ENCODE measurements around the gene NKAIN2.

Gene NKAIN2

DNA sequence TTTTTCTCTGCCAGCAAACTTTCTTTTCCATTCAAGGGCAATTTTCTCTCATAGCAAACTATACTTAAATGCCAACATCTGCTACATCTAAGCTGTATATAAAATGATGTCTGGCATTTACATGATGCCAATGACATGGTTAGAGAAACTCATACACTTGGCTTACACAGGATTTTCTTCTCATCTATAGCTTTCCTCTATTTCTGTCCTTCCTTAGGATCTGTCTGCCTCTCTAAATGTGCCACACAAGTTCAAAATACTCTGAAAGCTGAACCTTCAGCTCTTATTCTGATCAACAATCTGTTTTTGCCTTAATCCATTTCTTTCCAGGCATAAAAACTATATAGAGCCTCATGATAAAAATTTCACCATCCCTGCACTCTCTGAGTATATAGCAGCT lies 867.7 kb downstream of the NKAIN2 start:
- no peak overlapping the region for H3K23ac ChIP-seq (ENCODE audit: low read depth, low read length, poor library complexity)
- H3K4me2 ChIP-seq (ENCODE audit: insufficient read depth, low read length, poor library complexity, severe bottlenecking) = no peak overlapping the region
- no peaks in the 10 kb centered on the region for H3K4me1 ChIP-seq (ENCODE audit: control insufficient read depth in 2 of 2, insufficient read depth in 1 of 2, low read depth in 1 of 2, low read length in 2 of 2)
- no peak overlapping the region for H3K14ac ChIP-seq (ENCODE audit: low read length)
- no peak overlapping the region for H2AFZ ChIP-seq (ENCODE audit: low read length)
- no peaks in the 10 kb centered on the region for H3K27me3 ChIP-seq (ENCODE audit: control insufficient read depth in 3 of 3, insufficient read depth in 3 of 3, low read depth in 1 of 3, low read length in 3 of 3)
- no peak for DNase-seq (ENCODE audit: low spot score)
- peaks cover 0 to 7% of the 10 kb centered on the region in 2 donors for H3K9me3 ChIP-seq (replicated peaks in 1 of 2; ENCODE audit: control insufficient read depth in 2 of 2, insufficient read depth in 1 of 2, low read depth in 1 of 2, low read length in 2 of 2)
- H3K18ac ChIP-seq (ENCODE audit: low read length) = no peak overlapping the region
- H3K4ac ChIP-seq (ENCODE audit: low read length) = no peak overlapping the region
- H2BK5ac ChIP-seq (ENCODE audit: low read length) = no peak overlapping the region
- H4K91ac ChIP-seq (ENCODE audit: low read depth, low read length, poor library complexity) = no peak overlapping the region
- no peak overlapping the region for H3K4me3 ChIP-seq (ENCODE audit: low read length in 2 of 2)
- no peak overlapping the region for H3K9ac ChIP-seq (ENCODE audit: low read depth, low read length, poor library complexity)
- no peak overlapping the region for H2BK15ac ChIP-seq (ENCODE audit: low read length)
- H3K36me3 ChIP-seq (replicated peaks in 1 of 2; ENCODE audit: control insufficient read depth in 2 of 2, insufficient read depth in 2 of 2, low read length in 2 of 2) = no peaks in the 10 kb centered on the region
- no peak overlapping the region for H2BK120ac ChIP-seq (ENCODE audit: low read depth, low read length)
- H3K79me1 ChIP-seq (ENCODE audit: low read depth, low read length) = no peaks in the 10 kb centered on the region
- H2BK12ac ChIP-seq (ENCODE audit: low read length) = no peak overlapping the region
- H3K27ac ChIP-seq (replicated peaks; ENCODE audit: low read length) = no peak overlapping the region
- no peak overlapping the region for H2AK5ac ChIP-seq (ENCODE audit: low read depth, low read length)
- no peak overlapping the region for H4K8ac ChIP-seq (ENCODE audit: low read depth, low read length)

DNA sequence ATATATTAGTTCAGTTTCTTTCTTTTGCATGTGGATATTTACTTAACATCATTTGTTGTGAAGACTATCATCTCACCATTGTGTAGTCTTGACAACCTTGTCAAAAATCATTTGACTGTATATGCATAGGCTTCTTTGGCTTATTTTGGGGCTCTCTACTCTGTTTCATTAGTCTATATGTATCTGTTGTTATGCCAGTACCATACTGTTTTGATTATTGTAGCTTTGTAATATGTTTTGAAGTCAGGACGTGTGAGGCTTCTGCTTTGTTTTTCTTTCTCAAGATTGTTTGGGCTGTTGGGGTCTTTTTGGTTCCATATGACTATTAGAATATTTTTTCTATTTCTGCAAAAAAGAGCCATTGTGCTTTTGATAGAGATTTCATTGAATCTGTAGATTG lies 870.4 kb downstream of the NKAIN2 start:
- Histone ChIP-seq H3K14ac (ENCODE audit: low read length) (no peak overlapping the region), H3K79me1 (ENCODE audit: low read depth, low read length) (no peaks in the 10 kb centered on the region), H3K4me1 (ENCODE audit: control insufficient read depth in 2 of 2, insufficient read depth in 1 of 2, low read depth in 1 of 2, low read length in 2 of 2) (no peaks in the 10 kb centered on the region), H2BK120ac (ENCODE audit: low read depth, low read length) (no peak overlapping the region), H3K27me3 (ENCODE audit: control insufficient read depth in 3 of 3, insufficient read depth in 3 of 3, low read depth in 1 of 3, low read length in 3 of 3) (peaks cover 0 to 1% (median 0%) of the 10 kb centered on the region in 3 experiments), H4K91ac (ENCODE audit: low read depth, low read length, poor library complexity) (no peak overlapping the region), H2BK15ac (ENCODE audit: low read length) (no peak overlapping the region), H3K9ac (ENCODE audit: low read depth, low read length, poor library complexity) (no peak overlapping the region), H4K8ac (ENCODE audit: low read depth, low read length) (no peak overlapping the region), H2BK12ac (ENCODE audit: low read length) (no peak overlapping the region), H2BK5ac (ENCODE audit: low read length) (no peak overlapping the region), H3K36me3 (replicated peaks in 1 of 2; ENCODE audit: control insufficient read depth in 2 of 2, insufficient read depth in 2 of 2, low read length in 2 of 2) (no peaks in the 10 kb centered on the region), H3K23ac (ENCODE audit: low read depth, low read length, poor library complexity) (no peak overlapping the region), H2AFZ (ENCODE audit: low read length) (no peak overlapping the region), H2AK5ac (ENCODE audit: low read depth, low read length) (no peak overlapping the region), H3K18ac (ENCODE audit: low read length) (no peak overlapping the region), H3K9me3 (replicated peaks in 1 of 2; ENCODE audit: control insufficient read depth in 2 of 2, insufficient read depth in 1 of 2, low read depth in 1 of 2, low read length in 2 of 2) (peaks cover 2 to 26% of the 10 kb centered on the region in 2 donors), H3K4ac (ENCODE audit: low read length) (no peak overlapping the region), H3K4me3 (ENCODE audit: low read length in 2 of 2) (no peak overlapping the region), H3K27ac (replicated peaks; ENCODE audit: low read length) (no peak overlapping the region), H3K4me2 (ENCODE audit: insufficient read depth, low read length, poor library complexity, severe bottlenecking) (no peak overlapping the region)
- no CpG with 5 or more reads among the region's 1 CpG for WGBS, 2 donors (ENCODE audit: extremely low coverage in 2 of 2, insufficient read length in 2 of 2, insufficient replicate concordance in 1 of 2)
- no peak for DNase-seq (ENCODE audit: low spot score)

DNA sequence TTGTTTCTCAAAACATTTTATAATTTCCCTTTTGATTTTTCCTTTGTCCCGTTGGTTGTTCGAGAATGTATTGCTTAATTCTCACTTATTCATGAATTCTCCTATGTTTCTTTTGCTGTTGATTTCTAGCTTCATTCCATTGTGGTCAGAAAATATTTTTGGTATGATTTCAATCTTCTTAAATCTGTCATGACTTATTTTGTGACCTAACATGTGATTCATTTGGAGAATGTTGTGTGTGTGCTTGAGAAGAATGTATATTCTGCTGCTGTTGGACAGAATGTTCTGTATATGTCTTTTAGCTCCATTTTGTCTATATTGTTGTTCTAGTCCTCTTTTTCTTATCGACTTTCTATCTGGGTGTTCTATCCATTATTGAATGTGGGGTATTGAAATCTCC lies 872.4 kb downstream of the NKAIN2 start:
- no peaks in the 10 kb centered on the region for H3K79me1 ChIP-seq (ENCODE audit: low read depth, low read length)
- H2BK15ac ChIP-seq (ENCODE audit: low read length) = no peak overlapping the region
- no CpG with 5 or more reads among the region's 3 CpGs for WGBS, 2 donors (ENCODE audit: extremely low coverage in 2 of 2, insufficient read length in 2 of 2, insufficient replicate concordance in 1 of 2)
- no peak overlapping the region for H3K23ac ChIP-seq (ENCODE audit: low read depth, low read length, poor library complexity)
- H3K4me3 ChIP-seq (ENCODE audit: low read length in 2 of 2) = no peak overlapping the region
- no peak overlapping the region for H2BK12ac ChIP-seq (ENCODE audit: low read length)
- no peaks in the 10 kb centered on the region for H3K4me1 ChIP-seq (ENCODE audit: control insufficient read depth in 2 of 2, insufficient read depth in 1 of 2, low read depth in 1 of 2, low read length in 2 of 2)
- H3K27ac ChIP-seq (replicated peaks; ENCODE audit: low read length) = no peak overlapping the region
- H3K9ac ChIP-seq (ENCODE audit: low read depth, low read length, poor library complexity) = no peak overlapping the region
- no peak for DNase-seq (ENCODE audit: low spot score)
- no peak overlapping the region for H4K8ac ChIP-seq (ENCODE audit: low read depth, low read length)
- no peaks in the 10 kb centered on the region for H3K36me3 ChIP-seq (replicated peaks in 1 of 2; ENCODE audit: control insufficient read depth in 2 of 2, insufficient read depth in 2 of 2, low read length in 2 of 2)
- no peak overlapping the region for H3K4ac ChIP-seq (ENCODE audit: low read length)
- H3K14ac ChIP-seq (ENCODE audit: low read length) = no peak overlapping the region
- no peak overlapping the region for H2AFZ ChIP-seq (ENCODE audit: low read length)
- peaks cover 0 to 2% (median 0%) of the 10 kb centered on the region in 3 experiments for H3K27me3 ChIP-seq (ENCODE audit: control insufficient read depth in 3 of 3, insufficient read depth in 3 of 3, low read depth in 1 of 3, low read length in 3 of 3)
- no peak overlapping the region for H3K18ac ChIP-seq (ENCODE audit: low read length)
- H3K4me2 ChIP-seq (ENCODE audit: insufficient read depth, low read length, poor library complexity, severe bottlenecking) = no peak overlapping the region
- no peak overlapping the region for H4K91ac ChIP-seq (ENCODE audit: low read depth, low read length, poor library complexity)
- no peak overlapping the region for H2BK120ac ChIP-seq (ENCODE audit: low read depth, low read length)
- peaks cover 3 to 27% of the 10 kb centered on the region in 2 donors for H3K9me3 ChIP-seq (replicated peaks in 1 of 2; ENCODE audit: control insufficient read depth in 2 of 2, insufficient read depth in 1 of 2, low read depth in 1 of 2, low read length in 2 of 2)
- H2AK5ac ChIP-seq (ENCODE audit: low read depth, low read length) = no peak overlapping the region
- no peak overlapping the region for H2BK5ac ChIP-seq (ENCODE audit: low read length)

DNA sequence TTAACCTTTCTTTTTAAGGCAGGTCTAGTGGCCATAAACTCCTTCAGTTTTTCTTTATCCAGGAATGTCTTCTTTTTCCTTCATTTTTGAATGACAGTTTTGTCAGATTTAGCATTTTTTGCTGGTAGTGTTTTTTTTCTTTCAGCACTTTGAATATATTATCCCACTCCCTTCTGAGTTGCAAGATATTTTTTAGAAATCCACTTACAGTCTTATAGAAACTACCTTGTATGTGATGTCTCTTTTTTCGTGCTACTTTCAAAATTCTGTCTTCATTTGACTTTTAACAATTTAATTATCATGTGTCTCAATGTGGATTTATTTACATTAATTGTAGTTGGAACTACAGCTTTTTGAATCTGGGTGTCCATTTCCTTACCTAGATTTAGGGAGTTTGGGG lies 874.2 kb downstream of the NKAIN2 start:
- Histone ChIP-seq H2BK12ac (ENCODE audit: low read length) (no peak overlapping the region), H3K36me3 (replicated peaks in 1 of 2; ENCODE audit: control insufficient read depth in 2 of 2, insufficient read depth in 2 of 2, low read length in 2 of 2) (no peaks in the 10 kb centered on the region), H4K8ac (ENCODE audit: low read depth, low read length) (no peak overlapping the region), H3K9me3 (replicated peaks in 1 of 2; ENCODE audit: control insufficient read depth in 2 of 2, insufficient read depth in 1 of 2, low read depth in 1 of 2, low read length in 2 of 2) (peaks cover 3 to 27% of the 10 kb centered on the region in 2 donors), H3K4me3 (ENCODE audit: low read length in 2 of 2) (no peak overlapping the region), H2BK15ac (ENCODE audit: low read length) (no peak overlapping the region), H2BK5ac (ENCODE audit: low read length) (no peak overlapping the region), H3K27me3 (ENCODE audit: control insufficient read depth in 3 of 3, insufficient read depth in 3 of 3, low read depth in 1 of 3, low read length in 3 of 3) (peaks cover 0 to 2% (median 0%) of the 10 kb centered on the region in 3 experiments), H3K79me1 (ENCODE audit: low read depth, low read length) (no peaks in the 10 kb centered on the region), H3K27ac (replicated peaks; ENCODE audit: low read length) (no peak overlapping the region), H2BK120ac (ENCODE audit: low read depth, low read length) (no peak overlapping the region), H3K23ac (ENCODE audit: low read depth, low read length, poor library complexity) (no peak overlapping the region), H3K4me2 (ENCODE audit: insufficient read depth, low read length, poor library complexity, severe bottlenecking) (no peak overlapping the region), H4K91ac (ENCODE audit: low read depth, low read length, poor library complexity) (no peak overlapping the region), H3K18ac (ENCODE audit: low read length) (no peak overlapping the region), H2AFZ (ENCODE audit: low read length) (no peak overlapping the region), H2AK5ac (ENCODE audit: low read depth, low read length) (no peak overlapping the region), H3K14ac (ENCODE audit: low read length) (no peak overlapping the region), H3K9ac (ENCODE audit: low read depth, low read length, poor library complexity) (no peak overlapping the region), H3K4me1 (ENCODE audit: control insufficient read depth in 2 of 2, insufficient read depth in 1 of 2, low read depth in 1 of 2, low read length in 2 of 2) (no peaks in the 10 kb centered on the region), H3K4ac (ENCODE audit: low read length) (no peak overlapping the region)
- DNase-seq (ENCODE audit: low spot score) = no peak
- WGBS, 2 donors (ENCODE audit: extremely low coverage in 2 of 2, insufficient read length in 2 of 2, insufficient replicate concordance in 1 of 2) = no CpG with 5 or more reads among the region's 1 CpG
